ENCODE results near the gene DACH1. TPM values are rescaled to one million over a fixed set of nuclear protein-coding genes. Genes with fewer than 3 reads are reported as not detected.

Gene DACH1
- total RNA-seq, 2 donors from 2014 or later = 0.39 to 1.6 TPM

GRCh38 chr13:71865874-71866334, 1.1 kb downstream of the DACH1 start:
- H3K27ac ChIP-seq = peak overlapping the region; percentile 75
- peak overlapping the region; percentile 48 to 64 for H3K4me3 ChIP-seq
- peaks cover 0 to 17% of the 10 kb centered on the region in 2 donors for H3K4me1 ChIP-seq
- no peaks in the 10 kb centered on the region for H3K36me3 ChIP-seq
- H3K9me3 ChIP-seq = no peaks in the 10 kb centered on the region
- no peaks in the 10 kb centered on the region for H3K27me3 ChIP-seq
- DNase-seq (ENCODE audit: low spot score) = no peak
- TF ChIP-seq CTCF (IDR thresholded peaks at IDR 0.05) = no peak

- H3K9me3 ChIP-seq = no peaks in the 10 kb centered on the region
- no peaks in the 10 kb centered on the region for H3K36me3 ChIP-seq
- H3K27me3 ChIP-seq = no peaks in the 10 kb centered on the region
- TF ChIP-seq CTCF (IDR thresholded peaks at IDR 0.05) = no peak
- H3K4me3 ChIP-seq = peak overlapping the region; percentile 48 to 64
- peak overlapping the region; percentile 75 for H3K27ac ChIP-seq
- H3K4me1 ChIP-seq = peaks cover 0 to 17% of the 10 kb centered on the region in 2 donors
- no peak for DNase-seq (ENCODE audit: low spot score)
Measured at GRCh38 chr13:71864986-71865873, 1.8 kb downstream of the DACH1 start.

- Histone ChIP-seq H3K27me3 (no peaks in the 10 kb centered on the region), H3K36me3 (no peaks in the 10 kb centered on the region), H3K4me3 (peak overlapping the region; percentile 48 to 64), H3K27ac (peak overlapping the region; percentile 75), H3K4me1 (peaks cover 0 to 17% of the 10 kb centered on the region in 2 donors), H3K9me3 (no peaks in the 10 kb centered on the region)
- TF ChIP-seq CTCF (IDR thresholded peaks at IDR 0.05) = no peak
- DNase-seq (ENCODE audit: low spot score) = no peak
Measured at GRCh38 chr13:71864094-71864985, 2.7 kb downstream of the DACH1 start.

GRCh38 chr13:71863254-71863865, 3.6 kb downstream of the DACH1 start:
- H3K27ac ChIP-seq = no peak overlapping the region
- H3K4me3 ChIP-seq = peak overlapping the region; percentile 48 to 64
- H3K9me3 ChIP-seq = no peaks in the 10 kb centered on the region
- TF ChIP-seq CTCF (IDR thresholded peaks at IDR 0.05) = no peak
- peaks cover 0 to 17% of the 10 kb centered on the region in 2 donors for H3K4me1 ChIP-seq
- no peaks in the 10 kb centered on the region for H3K36me3 ChIP-seq
- H3K27me3 ChIP-seq = no peaks in the 10 kb centered on the region
- DNase-seq (ENCODE audit: low spot score) = no peak

GRCh38 chr13:71862459-71862943, 4.5 kb downstream of the DACH1 start:
- DNase-seq (ENCODE audit: low spot score) = no peak
- no peak overlapping the region for H3K4me3 ChIP-seq
- no peaks in the 10 kb centered on the region for H3K9me3 ChIP-seq

More at GRCh38 chr13:71862459-71862943, 4.5 kb downstream of the DACH1 start:
- TF ChIP-seq CTCF (IDR thresholded peaks at IDR 0.05) = no peak
- Histone ChIP-seq H3K27me3 (no peaks in the 10 kb centered on the region), H3K4me1 (peaks cover 0 to 17% of the 10 kb centered on the region in 2 donors), H3K27ac (no peak overlapping the region), H3K36me3 (no peaks in the 10 kb centered on the region)
